Stimulated activated CD8-positive, alpha-beta memory T cell treated with anti-CD3 and anti-CD28 coated beads, Interleukin-7, amount 100 ng/mL, for 4 hours (primary cell): Measurements from ENCODE around the gene KANTR.

Experiments
- DNase-seq, 2 donors: peaks; one replicate each; pipeline ENCODE4 v3.0.0-alpha.2; 2020; ENCODE audit warnings: low read depth in 2 of 2

Gene KANTR

GRCh38 chrX:53093748-53094581 is at the start of gene KANTR:
Gene KANTR (plus strand): TSS chrX:53094142. CDS start chrX:53124273, 30,131 bp downstream.
- peak; percentile 62 for DNase-seq

GRCh38 chrX:53044995-53045394 is 48.9 kb upstream of the KANTR start:
- no peak for DNase-seq

GRCh38 chrX:53047228-53047627 is 46.7 kb upstream of the KANTR start:
- no peak for DNase-seq

- DNase-seq = no peak
Measured at GRCh38 chrX:53048169-53049126, 45.5 kb upstream of the KANTR start, which contains the start of gene GPR173. Gene GPR173 (plus strand): TSS chrX:53048789. CDS start chrX:53076622, 27,833 bp downstream.

- DNase-seq = no peak
Measured at GRCh38 chrX:53049127-53049517, 44.8 kb upstream of the KANTR start.

- DNase-seq = no peak
Measured at GRCh38 chrX:53050841-53051240, 43.1 kb upstream of the KANTR start.

GRCh38 chrX:53055244-53055849 is 38.6 kb upstream of the KANTR start:
- no peak for DNase-seq

GRCh38 chrX:53056292-53056691 is 37.6 kb upstream of the KANTR start:
- DNase-seq = no peak

- DNase-seq = no peak
Measured at GRCh38 chrX:53065104-53065503, 28.8 kb upstream of the KANTR start.

- DNase-seq = no peak
Measured at GRCh38 chrX:53071064-53071463, 22.9 kb upstream of the KANTR start.

GRCh38 chrX:53071604-53072417 is 22.1 kb upstream of the KANTR start:
- DNase-seq = peak; percentile 45 to 52

- no peak for DNase-seq
Measured at GRCh38 chrX:53072418-53073114, 21.4 kb upstream of the KANTR start.

GRCh38 chrX:53073115-53073586 is 20.8 kb upstream of the KANTR start:
- DNase-seq = no peak

- no peak for DNase-seq
Measured at GRCh38 chrX:53075011-53075410, 18.9 kb upstream of the KANTR start.

GRCh38 chrX:53076671-53077070 is 17.3 kb upstream of the KANTR start:
- DNase-seq = no peak

- DNase-seq = no peak
Measured at GRCh38 chrX:53077207-53078197, 16.4 kb upstream of the KANTR start.

- DNase-seq = no peak
Measured at GRCh38 chrX:53078943-53079342, 15.0 kb upstream of the KANTR start.

GRCh38 chrX:53080628-53081580 is 13.0 kb upstream of the KANTR start:
- DNase-seq = peak in 1 of 2 donors; percentile 27
